Esophagus muscularis mucosa (tissue), 3 donors: Measurements from ENCODE around the gene BICRA.

Experiments
- CTCF ChIP-seq, 3 experiments: fragments of 200-600 bp in 2 of 3; fragments of 450-650 bp in 1 of 3; sonication (generic) in 2 of 3; IDR thresholded peaks; one replicate each; pipeline ENCODE4 v1.5.1; 2017 to 2019; ENCODE audit warnings: antibody characterized with exemption in 3 of 3, mild to moderate bottlenecking in 2 of 3, moderate library complexity in 1 of 3
- POLR2A ChIP-seq: fragments of 450-650 bp; IDR thresholded peaks from one replicate; pipeline ENCODE4 v1.6.1; 2017; ENCODE audit warnings: antibody characterized with exemption, moderate library complexity, mild to moderate bottlenecking, low read depth
- POLR2AphosphoS5 ChIP-seq, 2 donors: sonication (generic); formaldehyde crosslinking; IDR thresholded peaks; one replicate each; pipeline ENCODE4 v1.6.1; 2017; ENCODE audit warnings: antibody characterized with exemption in 2 of 2

- TF ChIP-seq CTCF (IDR thresholded peaks at IDR 0.05) (no peak), POLR2AphosphoS5 (IDR thresholded peaks at IDR 0.05) (no peak), POLR2A (no peak)
Observed at GRCh38 chr19:47695533-47696262, 86.8 kb downstream of the BICRA start.
